Astrocyte (in vitro differentiated cells and primary cell): ENCODE data around the gene ADAM8. TPM values are rescaled to one million over a fixed set of nuclear protein-coding genes. Genes with fewer than 3 reads are reported as not detected.

ENCODE experiments used
- DNase-seq: peaks from one replicate; pipeline ENCODE4 v3.0.0-alpha.2; 2010; ENCODE audit warnings: low read depth
- FAIRE-seq: peaks from 2 replicates; lab custom pipeline; 2011; peaks lifted over from hg19 to GRCh38; lab: Jason Lieb, UNC
- H2AFZ ChIP-seq: 2 replicates; pipeline ENCODE4 v1.6.0; 2012; ENCODE audit warnings: low read depth, low read length, inconsistent platforms
- H3K27ac ChIP-seq: 2 replicates; pipeline ENCODE4 v1.5.1; 2011; ENCODE audit warnings: low read depth, low read length, inconsistent platforms
- H3K27me3 ChIP-seq: 2 replicates; pipeline ENCODE4 v1.6.0; 2011; ENCODE audit warnings: low read length, inconsistent platforms; ENCODE audit not compliant: insufficient read depth
- H3K36me3 ChIP-seq: 2 replicates; pipeline ENCODE4 v1.5.1; 2011; ENCODE audit warnings: low read length, inconsistent platforms; ENCODE audit not compliant: insufficient read depth
- H3K4me1 ChIP-seq: 2 replicates; pipeline ENCODE4 v1.5.1; 2011; ENCODE audit warnings: low read length, inconsistent platforms; ENCODE audit not compliant: insufficient read depth
- H3K4me2 ChIP-seq: 2 replicates; pipeline ENCODE4 v1.6.0; 2012; ENCODE audit warnings: low read length, inconsistent platforms
- H3K4me3 ChIP-seq: 2 replicates; pipeline ENCODE4 v1.5.1; 2011; ENCODE audit warnings: low read depth, mild to moderate bottlenecking, low read length, inconsistent platforms; ENCODE audit not compliant: insufficient read depth
- H3K79me2 ChIP-seq: 2 replicates; pipeline ENCODE4 v1.6.0; 2012; ENCODE audit warnings: mild to moderate bottlenecking, low read length, inconsistent platforms; ENCODE audit not compliant: insufficient read depth
- H3K9ac ChIP-seq: 2 replicates; pipeline ENCODE4 v1.6.0; 2012; ENCODE audit warnings: mild to moderate bottlenecking, low read length, inconsistent platforms
- H3K9me3 ChIP-seq: 2 replicates; pipeline ENCODE4 v1.5.1; 2012; ENCODE audit warnings: low read depth, mild to moderate bottlenecking, low read length, inconsistent platforms; ENCODE audit not compliant: insufficient read depth
- H4K20me1 ChIP-seq: 2 replicates; pipeline ENCODE4 v1.6.0; 2012; ENCODE audit warnings: low read length, inconsistent platforms; ENCODE audit not compliant: insufficient read depth
- H3K27ac Mint-ChIP-seq: one replicate; pipeline ENCODE4 v1.8.0; 2021; ENCODE audit warnings: mild to moderate bottlenecking, mixed read lengths; ENCODE audit not compliant: unreplicated experiment
- H3K27me3 Mint-ChIP-seq: one replicate; pipeline ENCODE4 v1.8.0; 2021; ENCODE audit warnings: low read depth, mixed read lengths; ENCODE audit not compliant: unreplicated experiment
- H3K36me3 Mint-ChIP-seq: one replicate; pipeline ENCODE4 v1.8.0; 2021; ENCODE audit warnings: low read depth, mixed read lengths; ENCODE audit not compliant: unreplicated experiment
- H3K4me1 Mint-ChIP-seq: one replicate; pipeline ENCODE4 v1.8.0; 2021; ENCODE audit warnings: low read depth, mixed read lengths; ENCODE audit not compliant: unreplicated experiment
- H3K4me3 Mint-ChIP-seq: one replicate; pipeline ENCODE4 v1.8.0; 2021; ENCODE audit warnings: mild to moderate bottlenecking, moderate library complexity, mixed read lengths; ENCODE audit not compliant: unreplicated experiment
- H3K9me3 Mint-ChIP-seq: one replicate; pipeline ENCODE4 v1.8.0; 2021; ENCODE audit warnings: mild to moderate bottlenecking, mixed read lengths; ENCODE audit not compliant: unreplicated experiment
- EZH2 ChIP-seq: IDR thresholded peaks from 2 replicates; pipeline ENCODE4 v1.6.1; 2012; ENCODE audit warnings: mild to moderate bottlenecking, low read length, inconsistent platforms; ENCODE audit not compliant: insufficient read depth
- total RNA-seq: library from RNA; stranded (reverse); gene quantifications from 2 replicates; pipeline ENCODE4 v1.2.1, GENCODE V29; 2021
- TF ChIP-seq, protein P1 (sequence below): IDR thresholded peaks from 2 replicates; pipeline ENCODE4 v1.5.1; 2011; ENCODE audit warnings: low read depth, mild to moderate bottlenecking, inconsistent platforms, low read length, moderate library complexity; ENCODE audit not compliant: insufficient read depth

ADAM8 gene
- total RNA-seq, 1 donor from 2014 or later: 4.6 TPM

GRCh38 chr10:133257489-133258065, 19.1 kb downstream of the ADAM8 start:
- Histone ChIP-seq H3K27me3 (no peaks in the 10 kb centered on the region), H2AFZ (peak overlapping the region; percentile 58), H3K9ac (no peak overlapping the region), H3K79me2 (no peaks in the 10 kb centered on the region), H3K4me1 (peaks cover 35% of the 10 kb centered on the region), H3K27ac (no peak overlapping the region), H4K20me1 (no peaks in the 10 kb centered on the region), H3K36me3 (no peaks in the 10 kb centered on the region), H3K4me3 (no peak overlapping the region), H3K9me3 (no peaks in the 10 kb centered on the region), H3K4me2 (peak overlapping the region; percentile 61)
- Mint-ChIP-seq H3K27me3 (peaks cover 27% of the 10 kb centered on the region), H3K4me1 (peaks cover 9% of the 10 kb centered on the region), H3K27ac (no peak overlapping the region), H3K9me3 (no peaks in the 10 kb centered on the region), H3K4me3 (no peak overlapping the region), H3K36me3 (no peaks in the 10 kb centered on the region)
- DNase-seq (peak; percentile 18), FAIRE-seq (no peak)
- TF ChIP-seq, protein P1, sequence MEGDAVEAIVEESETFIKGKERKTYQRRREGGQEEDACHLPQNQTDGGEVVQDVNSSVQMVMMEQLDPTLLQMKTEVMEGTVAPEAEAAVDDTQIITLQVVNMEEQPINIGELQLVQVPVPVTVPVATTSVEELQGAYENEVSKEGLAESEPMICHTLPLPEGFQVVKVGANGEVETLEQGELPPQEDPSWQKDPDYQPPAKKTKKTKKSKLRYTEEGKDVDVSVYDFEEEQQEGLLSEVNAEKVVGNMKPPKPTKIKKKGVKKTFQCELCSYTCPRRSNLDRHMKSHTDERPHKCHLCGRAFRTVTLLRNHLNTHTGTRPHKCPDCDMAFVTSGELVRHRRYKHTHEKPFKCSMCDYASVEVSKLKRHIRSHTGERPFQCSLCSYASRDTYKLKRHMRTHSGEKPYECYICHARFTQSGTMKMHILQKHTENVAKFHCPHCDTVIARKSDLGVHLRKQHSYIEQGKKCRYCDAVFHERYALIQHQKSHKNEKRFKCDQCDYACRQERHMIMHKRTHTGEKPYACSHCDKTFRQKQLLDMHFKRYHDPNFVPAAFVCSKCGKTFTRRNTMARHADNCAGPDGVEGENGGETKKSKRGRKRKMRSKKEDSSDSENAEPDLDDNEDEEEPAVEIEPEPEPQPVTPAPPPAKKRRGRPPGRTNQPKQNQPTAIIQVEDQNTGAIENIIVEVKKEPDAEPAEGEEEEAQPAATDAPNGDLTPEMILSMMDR: no peak
- TF ChIP-seq EZH2: no peak

- no peak overlapping the region for H3K27ac ChIP-seq
- no peaks in the 10 kb centered on the region for H3K9me3 ChIP-seq
- no peaks in the 10 kb centered on the region for H3K36me3 Mint-ChIP-seq
- H3K9ac ChIP-seq: no peak overlapping the region
- peaks cover 30% of the 10 kb centered on the region for H3K4me1 ChIP-seq
- TF ChIP-seq, protein P1: no peak
- no peak for TF ChIP-seq EZH2
- H3K27me3 ChIP-seq: peaks cover 2% of the 10 kb centered on the region
- no peak overlapping the region for H3K4me3 Mint-ChIP-seq
- H3K9me3 Mint-ChIP-seq: no peaks in the 10 kb centered on the region
- H3K27me3 Mint-ChIP-seq: peaks cover 33% of the 10 kb centered on the region
- no peaks in the 10 kb centered on the region for H3K79me2 ChIP-seq
- peaks cover 9% of the 10 kb centered on the region for H3K4me1 Mint-ChIP-seq
- FAIRE-seq (no peak), DNase-seq (no peak)
- H3K36me3 ChIP-seq: no peaks in the 10 kb centered on the region
- no peaks in the 10 kb centered on the region for H4K20me1 ChIP-seq
- H3K27ac Mint-ChIP-seq: no peak overlapping the region
- H3K4me2 ChIP-seq: no peak overlapping the region
- H2AFZ ChIP-seq: no peak overlapping the region
- no peak overlapping the region for H3K4me3 ChIP-seq
Measured at GRCh38 chr10:133255323-133255722, 21.3 kb downstream of the ADAM8 start.

- no peaks in the 10 kb centered on the region for H3K36me3 ChIP-seq
- H3K79me2 ChIP-seq: no peaks in the 10 kb centered on the region
- H3K27ac Mint-ChIP-seq: no peak overlapping the region
- no peaks in the 10 kb centered on the region for H3K36me3 Mint-ChIP-seq
- no peak overlapping the region for H3K27ac ChIP-seq
- H3K9me3 ChIP-seq: no peaks in the 10 kb centered on the region
- no peaks in the 10 kb centered on the region for H3K9me3 Mint-ChIP-seq
- no peak overlapping the region for H3K4me2 ChIP-seq
- peaks cover 5% of the 10 kb centered on the region for H3K27me3 ChIP-seq
- H2AFZ ChIP-seq: no peak overlapping the region
- no peak overlapping the region for H3K9ac ChIP-seq
- H3K4me3 ChIP-seq: no peak overlapping the region
- no peak for TF ChIP-seq EZH2
- TF ChIP-seq, protein P1: no peak
- H3K4me1 ChIP-seq: peaks cover 22% of the 10 kb centered on the region
- H3K27me3 Mint-ChIP-seq: peaks cover 41% of the 10 kb centered on the region
- H3K4me1 Mint-ChIP-seq: peaks cover 9% of the 10 kb centered on the region
- no peaks in the 10 kb centered on the region for H4K20me1 ChIP-seq
- DNase-seq (no peak), FAIRE-seq (no peak)
- H3K4me3 Mint-ChIP-seq: no peak overlapping the region
Measured at GRCh38 chr10:133254421-133255120, 22.1 kb downstream of the ADAM8 start.
